Skeletal muscle cell (primary cell): Measurements from ENCODE around the gene PKP3.
"Not testable (repeated sequence)": the region's sequence is repeated elsewhere in the genome, so short reads cannot be mapped to it uniquely, and the experiment has no call there.

Source experiments
- DNase-seq: peaks from one replicate; pipeline ENCODE4 v3.0.0-alpha.2; 2010; ENCODE audit warnings: low read depth
- H3K4me3 ChIP-seq: 2 replicates; pipeline ENCODE4 v1.5.1; 2011; ENCODE audit warnings: low read depth, mild to moderate bottlenecking, control low read depth, low read length, moderate library complexity

PKP3 gene

GRCh38 chr11:360326-361280 lies 33.4 kb upstream of the PKP3 start:
- no peak overlapping the region for H3K4me3 ChIP-seq
- no peak for DNase-seq

- no peak overlapping the region for H3K4me3 ChIP-seq
- no peak for DNase-seq
These were observed 31.2 kb upstream of the PKP3 start for GRCh38 chr11:362642-363442.

- not testable (repeated sequence) for DNase-seq
These were observed 30.6 kb upstream of the PKP3 start for GRCh38 chr11:363443-363805.

GRCh38 chr11:363948-364761 lies 29.9 kb upstream of the PKP3 start:
- H3K4me3 ChIP-seq: no peak overlapping the region
- DNase-seq: no peak

More at GRCh38 chr11:363443-363805, 30.6 kb upstream of the PKP3 start:
- H3K4me3 ChIP-seq: not testable (repeated sequence)

GRCh38 chr11:364991-365725 lies 28.9 kb upstream of the PKP3 start:
- no peak for DNase-seq
- no peak overlapping the region for H3K4me3 ChIP-seq

GRCh38 chr11:365831-366230 lies 28.2 kb upstream of the PKP3 start:
- no peak overlapping the region for H3K4me3 ChIP-seq
- no peak for DNase-seq

- no peak for DNase-seq
- no peak overlapping the region for H3K4me3 ChIP-seq
These were observed 26.0 kb upstream of the PKP3 start for GRCh38 chr11:367956-368413.

GRCh38 chr11:368414-369335 lies 25.3 kb upstream of the PKP3 start:
- no peak for DNase-seq
- H3K4me3 ChIP-seq: peak overlapping the region; percentile 34

GRCh38 chr11:369336-370018 lies 24.5 kb upstream of the PKP3 start, which contains the start of gene B4GALNT4:
Gene B4GALNT4, plus strand, starts transcription at chr11:369499. Its CDS starts 305 bp downstream, at chr11:369804.
- no peak for DNase-seq

GRCh38 chr11:370070-370941 lies 23.7 kb upstream of the PKP3 start:
- H3K4me3 ChIP-seq: peak overlapping the region; percentile 53
- DNase-seq: no peak

More at GRCh38 chr11:369336-370018, 24.5 kb upstream of the PKP3 start, which contains the start of gene B4GALNT4:
- H3K4me3 ChIP-seq: peak within 1 kb of the TSS; percentile 53

- no peak for DNase-seq
- H3K4me3 ChIP-seq: no peak overlapping the region
These were observed 23.0 kb upstream of the PKP3 start for GRCh38 chr11:371051-371450.

GRCh38 chr11:371716-372590 lies 22.1 kb upstream of the PKP3 start:
- no peak for DNase-seq
- H3K4me3 ChIP-seq: no peak overlapping the region

GRCh38 chr11:372809-373715 lies 20.9 kb upstream of the PKP3 start:
- no peak overlapping the region for H3K4me3 ChIP-seq
- DNase-seq: no peak
